Stimulated activated CD8-positive, alpha-beta memory T cell treated with anti-CD3 and anti-CD28 coated beads, Interleukin-7, amount 100 ng/mL, for 4 hours (primary cell): ENCODE measurements around the gene KRT77.
"Not testable (repeated sequence)": the region's sequence is repeated elsewhere in the genome, so short reads cannot be mapped to it uniquely, and the experiment has no call there.

ENCODE experiments used
- DNase-seq, 2 donors: peaks; one replicate each; pipeline ENCODE4 v3.0.0-alpha.2; 2020; ENCODE audit warnings: low read depth in 2 of 2

KRT77 gene

DNA sequence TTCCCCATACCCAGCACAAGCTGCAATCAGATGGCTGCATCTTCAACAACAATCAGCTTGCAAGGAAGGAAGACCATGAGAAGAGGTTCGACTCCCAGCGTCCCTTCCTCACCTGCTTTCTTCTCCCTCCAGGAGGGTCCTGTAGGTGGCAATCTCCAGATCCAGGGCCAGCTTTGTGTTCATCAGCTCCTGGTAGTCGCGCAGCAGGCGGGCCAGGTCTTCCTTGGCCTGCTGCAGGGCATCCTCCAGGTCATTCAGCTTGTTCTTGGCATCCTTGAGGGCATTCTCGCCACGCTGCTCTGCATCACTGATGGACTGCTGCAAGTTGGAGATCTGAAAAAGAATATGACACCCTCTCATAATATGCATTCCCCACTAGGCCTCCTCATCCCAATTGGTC lies 27.2 kb downstream of the KRT77 start:
- no peak for DNase-seq

DNA sequence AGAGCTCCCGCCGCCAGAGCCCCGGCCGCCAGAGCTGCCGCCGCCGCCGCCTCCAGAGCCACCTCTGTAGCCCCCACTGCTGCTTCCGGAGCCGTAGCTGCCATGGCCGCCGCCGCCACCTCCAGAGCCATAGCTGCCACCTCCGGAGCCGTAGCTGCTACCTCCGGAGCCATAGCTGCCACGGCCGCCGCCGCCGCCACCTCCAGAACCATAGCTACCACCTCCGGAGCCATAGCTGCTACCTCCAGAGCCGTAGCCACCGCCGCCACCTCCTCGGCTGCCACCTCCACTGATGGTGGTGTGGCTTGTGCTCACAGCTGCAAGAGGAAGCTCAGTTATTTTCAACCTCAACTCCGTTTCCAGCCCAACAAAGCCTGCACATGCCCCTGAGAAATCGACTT lies 28.0 kb downstream of the KRT77 start:
- DNase-seq = no peak

DNA sequence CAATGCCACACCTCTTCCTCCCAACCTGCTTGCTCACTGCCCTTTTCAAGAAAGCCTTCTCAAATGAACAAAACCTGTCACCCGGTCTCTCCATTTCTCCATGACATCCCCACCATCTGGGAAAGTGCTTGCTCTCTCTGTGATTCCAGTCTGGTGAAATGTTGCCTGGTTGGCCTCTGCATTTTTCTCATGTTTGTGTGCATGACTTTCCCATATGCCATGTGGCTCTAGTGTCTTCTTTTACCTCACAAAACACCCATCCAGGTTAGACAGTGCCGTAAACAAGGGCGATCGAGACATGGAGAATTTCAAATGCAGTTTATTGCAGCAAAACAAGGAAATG lies 28.9 kb downstream of the KRT77 start:
- no peak for DNase-seq

DNA sequence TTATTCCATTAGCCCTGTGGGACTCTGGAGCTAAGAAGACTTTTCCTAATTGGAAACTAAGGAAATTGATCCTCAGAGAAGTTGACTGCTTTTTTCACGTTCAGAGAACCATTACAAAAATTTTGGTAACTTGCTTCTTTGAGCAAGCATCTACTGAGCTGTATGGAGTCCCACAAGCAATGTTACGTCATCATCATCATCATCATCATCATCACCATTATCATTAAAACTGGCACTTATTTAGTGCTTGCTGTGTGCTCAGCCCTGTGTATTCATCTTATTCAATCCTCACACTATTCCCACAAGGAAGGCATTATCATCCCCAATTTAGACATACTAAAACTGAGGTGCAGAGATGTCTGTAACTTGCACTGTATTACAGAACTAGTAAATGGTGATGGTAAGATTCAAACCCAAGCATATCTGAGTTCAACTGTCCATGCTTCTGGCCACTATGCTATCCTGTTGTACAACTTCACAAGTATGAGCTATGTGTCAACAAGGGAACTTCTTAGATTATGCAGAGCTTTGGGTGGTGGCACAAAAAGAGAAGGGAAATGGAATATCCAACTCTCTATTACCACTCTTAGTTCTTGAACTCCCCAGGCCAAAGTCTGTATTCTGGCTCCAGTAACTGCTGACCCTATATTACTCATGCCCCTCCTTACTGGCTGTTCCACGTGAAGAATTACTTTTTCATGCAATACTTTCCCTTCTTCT lies 29.5 kb downstream of the KRT77 start:
- DNase-seq = no peak

DNA sequence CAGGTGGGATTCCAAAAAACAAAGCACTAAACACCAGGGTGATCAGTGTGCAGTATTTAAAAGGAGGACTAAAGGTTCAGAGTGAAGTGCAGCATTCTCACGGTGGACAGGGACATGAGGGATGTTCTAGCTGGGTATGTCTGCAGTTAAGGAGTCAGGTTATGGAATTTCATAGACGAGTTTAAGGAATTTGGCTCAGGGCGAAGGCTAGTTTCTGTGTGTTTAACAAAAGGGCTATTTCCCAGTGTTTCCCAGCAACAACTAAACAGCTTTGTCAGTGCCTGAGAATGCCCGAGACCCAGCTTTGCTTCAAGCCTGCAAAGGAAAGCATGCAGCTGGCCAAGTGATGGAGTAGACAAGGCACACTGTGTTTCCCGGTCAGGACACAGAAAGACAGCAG lies 30.1 kb downstream of the KRT77 start:
- DNase-seq = no peak

DNA sequence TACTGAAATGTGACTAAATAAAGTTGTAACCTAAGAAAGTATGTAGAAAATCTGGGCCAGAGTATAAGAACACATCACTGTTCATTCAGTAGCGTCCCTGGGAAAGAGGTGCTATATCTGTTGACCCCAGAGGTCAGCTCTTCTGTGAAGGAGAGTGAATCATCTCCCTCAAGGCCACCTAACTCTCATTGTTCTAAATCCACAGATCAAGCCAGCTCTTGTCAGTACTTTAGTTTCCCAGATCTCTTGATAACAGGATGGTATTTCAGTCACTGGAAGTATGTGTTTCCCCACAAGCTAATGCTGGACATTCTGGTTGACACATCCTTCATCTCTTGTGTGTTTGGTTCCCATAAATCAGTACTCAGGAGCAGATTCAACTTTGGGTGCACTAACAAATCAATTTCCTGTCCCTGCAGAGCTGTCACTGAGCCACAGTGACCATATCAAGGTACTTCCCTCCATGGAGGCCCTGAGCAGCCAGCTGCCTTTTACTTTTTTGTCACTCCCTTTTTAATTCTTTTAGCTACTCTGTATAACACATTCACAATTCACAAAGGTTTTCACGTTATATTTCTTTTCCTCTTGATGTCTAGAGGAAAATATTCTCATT lies 30.9 kb downstream of the KRT77 start:
- no peak for DNase-seq

DNA sequence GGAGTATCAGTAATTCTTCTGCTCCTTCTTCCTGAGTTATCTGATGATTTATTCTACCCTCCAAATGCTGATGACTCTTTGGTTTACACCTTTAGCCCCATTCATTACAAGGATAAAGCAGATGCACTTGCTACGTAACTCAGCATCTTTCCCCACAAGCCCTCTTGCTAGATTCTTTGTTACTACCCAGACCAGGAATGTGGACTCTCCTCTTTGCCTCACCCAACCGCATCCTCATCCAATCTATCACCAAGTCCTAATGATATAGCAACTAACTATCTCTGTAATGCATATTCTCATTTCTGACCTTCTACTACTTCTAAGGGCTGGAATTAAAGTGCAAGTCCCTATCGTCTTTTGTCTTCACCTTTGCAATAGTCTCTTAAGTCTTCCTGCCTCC lies 32.4 kb downstream of the KRT77 start:
- no peak for DNase-seq

DNA sequence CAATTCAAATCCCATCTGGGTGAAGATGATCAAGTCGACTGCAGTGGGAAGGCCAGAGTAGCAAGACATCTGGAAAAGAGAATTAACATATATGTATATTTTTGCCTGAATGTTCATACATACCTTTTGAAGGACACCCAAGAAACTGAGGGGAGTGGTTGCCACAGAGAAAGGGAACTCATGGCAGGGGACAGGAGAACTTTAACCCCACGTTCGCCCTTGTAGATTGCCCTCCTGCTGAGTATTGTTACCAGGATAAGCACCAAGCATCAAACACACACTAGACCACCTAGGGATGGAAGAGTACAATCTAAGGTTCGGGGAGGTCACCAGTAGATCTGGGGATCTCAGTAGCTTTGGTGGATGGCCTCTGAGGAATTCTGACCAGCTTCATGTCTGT lies 32.8 kb downstream of the KRT77 start:
- no peak for DNase-seq

DNA sequence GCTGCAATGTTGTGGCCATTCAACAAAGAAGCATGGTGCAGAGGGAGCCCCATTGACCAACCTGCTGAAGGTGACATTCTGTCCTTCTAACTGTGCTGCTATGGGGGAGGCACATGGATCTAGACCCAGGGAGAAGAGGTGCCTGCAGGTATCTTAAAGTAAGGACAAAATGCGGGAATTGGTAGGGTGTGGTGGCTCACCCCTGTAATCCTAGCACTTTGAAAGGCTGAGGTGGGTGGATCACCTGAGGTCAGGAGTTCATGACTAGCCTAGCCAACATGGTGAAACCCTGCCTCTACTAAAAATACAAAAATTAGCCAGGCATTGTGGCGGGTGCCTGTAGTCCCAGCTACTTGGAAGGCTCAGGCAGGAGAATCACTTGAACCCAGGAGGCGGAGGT lies 33.4 kb downstream of the KRT77 start:
- DNase-seq = not testable (repeated sequence)

DNA sequence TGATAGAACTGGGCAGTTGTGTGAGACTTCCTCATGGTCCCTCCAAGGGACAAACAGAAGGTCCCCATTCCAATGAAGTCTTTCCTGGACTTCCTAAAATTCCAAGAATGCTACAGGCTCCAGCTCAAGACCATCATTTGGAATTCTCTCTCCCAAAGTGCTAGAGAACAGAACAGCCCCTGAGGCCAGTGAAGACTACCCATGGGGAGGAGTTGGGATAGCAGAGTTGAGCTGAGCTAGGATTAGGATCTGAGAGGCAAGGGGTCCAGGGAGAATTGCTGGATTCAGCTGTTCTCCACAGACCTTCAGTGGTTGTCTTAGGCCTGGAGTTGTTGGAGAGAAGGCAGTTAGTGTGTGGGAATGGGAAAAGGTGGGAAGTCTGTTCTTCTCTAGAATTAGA lies 33.9 kb downstream of the KRT77 start:
- no peak for DNase-seq

DNA sequence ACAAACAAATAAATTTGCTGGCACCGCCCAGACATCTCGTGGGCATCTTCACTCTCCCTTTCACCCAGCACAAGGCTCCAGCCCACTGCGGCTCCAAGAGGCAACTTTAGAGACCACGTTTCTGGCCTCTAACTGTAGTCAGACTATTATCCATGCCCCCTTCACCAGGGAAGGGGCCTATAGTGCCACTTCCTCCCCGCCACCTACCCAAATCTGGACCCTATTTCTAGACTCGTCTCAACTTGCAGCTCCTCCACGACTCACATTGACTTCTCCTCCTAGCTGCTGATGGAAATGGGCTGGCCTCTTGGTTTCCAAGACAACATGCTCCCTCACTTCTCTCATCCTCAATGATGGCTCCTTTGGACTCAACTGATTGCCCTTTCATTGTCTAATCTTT lies 35.4 kb downstream of the KRT77 start:
- DNase-seq = no peak

DNA sequence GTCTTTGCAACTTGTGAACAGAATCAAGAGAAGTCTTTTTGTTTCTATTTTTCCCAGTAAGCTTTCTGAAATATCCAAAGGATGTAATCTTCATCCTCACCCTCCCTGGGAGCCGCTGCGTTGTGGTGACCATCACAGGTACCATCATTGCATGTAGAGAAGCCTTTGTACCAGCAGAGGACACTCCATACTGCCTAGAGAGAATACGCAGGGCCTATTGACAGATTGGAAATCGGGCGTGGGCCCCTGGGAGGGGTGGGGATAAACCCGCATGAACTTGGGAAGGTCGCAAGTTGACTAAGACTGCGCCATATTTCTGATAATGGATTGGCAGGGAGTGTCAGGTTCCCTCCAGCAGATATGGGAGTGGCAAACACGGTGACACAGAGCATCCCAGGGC lies 35.8 kb downstream of the KRT77 start:
- no peak for DNase-seq

DNA sequence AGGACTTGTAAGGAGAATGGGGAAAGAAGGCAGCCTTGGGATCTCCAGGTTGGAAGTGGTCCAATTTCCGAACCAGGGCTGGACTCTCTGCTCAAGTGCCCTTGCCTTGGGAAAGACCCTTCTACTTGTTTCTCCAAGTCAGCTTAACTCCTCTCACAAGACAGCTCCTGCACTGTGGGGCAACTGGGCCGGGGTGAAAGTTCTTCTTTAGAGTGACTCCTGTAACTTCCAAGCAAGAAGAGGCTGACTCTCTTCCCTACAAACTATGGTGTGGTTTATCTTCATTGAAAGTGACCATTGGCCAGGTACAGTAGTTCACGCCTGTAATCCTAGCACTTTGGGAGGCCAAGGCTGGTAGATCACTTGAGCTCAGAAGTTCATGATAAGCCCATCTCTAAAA lies 36.9 kb downstream of the KRT77 start:
- DNase-seq = no peak

DNA sequence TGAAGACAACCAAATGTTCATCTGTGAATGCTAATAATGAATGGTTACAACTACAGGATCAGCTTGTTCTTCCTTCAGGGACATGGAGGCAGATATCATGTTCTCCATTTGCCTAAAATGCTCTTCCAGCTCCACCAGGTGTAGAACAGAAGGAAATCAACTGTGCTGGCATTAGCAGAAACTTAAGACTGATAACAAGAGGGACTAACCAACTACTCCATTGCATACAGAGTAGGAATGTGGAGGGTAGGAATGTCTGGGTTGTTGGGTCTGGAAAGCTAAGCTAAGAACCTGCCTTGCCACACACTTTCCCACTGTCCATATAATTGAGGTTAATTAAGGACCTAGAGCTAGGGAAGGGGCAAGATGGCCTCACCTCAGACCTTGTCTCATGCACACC lies 39.9 kb downstream of the KRT77 start:
- no peak for DNase-seq

DNA sequence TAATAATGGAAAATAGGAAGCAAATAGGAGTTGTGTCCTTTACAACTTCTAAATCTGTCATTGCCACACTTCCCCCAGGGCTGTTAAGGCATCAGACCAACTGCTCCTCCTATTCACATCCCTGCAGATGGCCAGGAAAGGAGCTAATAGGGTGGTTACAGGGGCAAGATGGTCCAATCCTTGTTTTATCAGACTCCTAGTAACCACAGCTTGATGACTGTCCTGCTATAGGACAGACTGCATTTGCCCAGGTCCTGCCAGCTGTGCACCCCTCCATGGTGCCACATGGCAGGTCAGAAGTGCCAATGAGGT lies 40.5 kb downstream of the KRT77 start:
- no peak for DNase-seq

DNA sequence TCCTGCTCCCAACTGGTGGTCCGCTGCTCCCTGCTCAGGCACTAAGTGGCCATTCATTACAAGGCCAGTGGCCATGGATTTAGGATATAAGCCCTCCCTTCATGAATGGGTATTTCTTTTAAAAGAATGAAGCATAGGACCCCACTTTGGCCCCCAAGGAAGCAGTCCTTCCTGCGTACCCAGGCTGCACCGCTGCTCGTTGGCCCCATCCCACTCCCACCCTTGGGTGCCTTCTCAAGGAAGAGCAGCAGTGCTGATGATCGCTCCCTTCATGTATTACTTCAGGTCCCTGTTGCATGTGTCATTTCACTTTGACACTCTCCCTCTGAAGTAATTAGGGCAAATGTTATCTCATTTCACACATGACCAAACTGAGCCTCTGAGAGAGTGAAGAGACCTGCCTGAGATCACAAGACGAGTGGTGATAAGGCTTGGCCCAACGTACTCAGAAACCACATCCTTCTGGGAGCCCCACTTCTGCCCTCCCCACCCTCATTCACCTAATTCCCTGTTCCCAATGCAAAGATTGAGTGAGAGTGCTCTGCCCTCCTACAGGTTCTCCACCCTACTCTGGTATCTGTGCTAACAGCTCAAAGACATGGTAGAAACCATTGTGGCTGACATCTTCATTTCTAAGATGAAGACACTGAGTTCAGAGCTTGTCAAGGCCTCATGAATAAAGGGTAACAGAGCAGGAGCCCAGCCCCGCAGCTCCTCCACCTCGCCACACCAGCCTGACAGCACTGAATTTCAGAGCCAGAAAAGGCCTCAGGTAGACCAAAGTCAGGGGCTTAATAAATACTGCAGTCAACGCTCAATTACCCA lies 41.0 kb downstream of the KRT77 start:
- DNase-seq = no peak

DNA sequence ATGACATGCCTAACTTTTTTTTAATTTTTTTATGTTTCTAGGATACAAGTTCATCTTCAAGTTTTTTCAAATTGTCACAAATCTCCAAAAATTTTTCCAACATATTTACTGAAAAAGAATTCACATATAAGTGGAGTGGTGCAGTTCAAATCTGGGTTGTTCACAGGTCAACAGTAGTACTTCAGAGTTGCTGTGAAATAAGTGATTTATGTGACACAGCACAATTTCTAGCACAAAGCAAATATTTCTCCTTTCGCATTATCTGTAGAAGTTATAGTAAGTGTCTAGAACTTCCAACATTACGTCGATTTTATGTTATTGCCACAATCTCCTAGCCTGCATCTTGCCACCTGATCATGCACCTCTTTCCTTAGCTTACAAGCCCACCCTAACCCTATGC lies 41.7 kb downstream of the KRT77 start:
- no peak for DNase-seq

DNA sequence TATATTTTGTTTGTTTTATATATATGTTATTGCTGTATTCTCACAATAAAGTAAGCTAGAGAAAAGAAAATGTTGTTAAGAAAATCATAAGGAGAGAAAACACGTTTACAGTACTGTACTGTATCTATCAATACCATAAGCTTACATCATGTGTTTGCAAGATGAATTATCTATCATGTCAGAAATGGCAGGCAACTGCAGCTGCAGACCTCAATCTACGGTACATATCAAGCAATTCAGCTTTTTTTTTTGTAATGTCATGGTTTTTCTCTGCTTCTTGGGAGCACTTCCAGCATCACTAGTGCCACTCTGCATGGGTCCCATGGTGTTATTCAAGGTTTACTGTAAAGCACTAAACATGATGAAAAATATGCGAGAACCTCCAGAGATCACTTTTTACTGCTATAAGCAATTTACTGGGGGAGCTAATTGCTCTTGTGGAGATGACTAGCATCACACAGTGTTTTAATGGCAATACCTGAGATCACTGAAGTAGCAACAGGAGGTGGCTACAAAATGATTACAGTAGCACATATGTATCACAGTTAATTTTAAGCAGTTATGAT lies 42.3 kb downstream of the KRT77 start:
- no peak for DNase-seq

DNA sequence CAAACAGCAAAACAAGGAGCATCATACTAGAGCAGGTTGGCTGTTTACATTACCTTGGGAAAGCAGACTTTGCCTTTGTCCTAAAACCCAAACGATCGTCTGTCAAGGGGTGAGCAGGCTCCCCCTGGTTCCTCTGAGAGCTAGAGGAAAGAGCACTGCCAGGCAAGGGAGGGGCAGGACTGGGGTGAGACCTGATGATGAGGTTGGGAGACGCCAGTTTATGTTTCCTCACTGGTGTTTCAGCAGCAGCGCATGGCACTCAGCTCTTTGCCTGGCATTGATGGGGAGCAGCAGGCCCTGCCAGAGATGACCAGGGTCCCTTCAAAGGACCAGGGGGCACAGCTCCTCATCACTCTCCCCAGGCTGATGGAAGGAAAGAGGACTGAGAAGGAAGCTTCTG lies 43.4 kb downstream of the KRT77 start:
- DNase-seq = no peak

DNA sequence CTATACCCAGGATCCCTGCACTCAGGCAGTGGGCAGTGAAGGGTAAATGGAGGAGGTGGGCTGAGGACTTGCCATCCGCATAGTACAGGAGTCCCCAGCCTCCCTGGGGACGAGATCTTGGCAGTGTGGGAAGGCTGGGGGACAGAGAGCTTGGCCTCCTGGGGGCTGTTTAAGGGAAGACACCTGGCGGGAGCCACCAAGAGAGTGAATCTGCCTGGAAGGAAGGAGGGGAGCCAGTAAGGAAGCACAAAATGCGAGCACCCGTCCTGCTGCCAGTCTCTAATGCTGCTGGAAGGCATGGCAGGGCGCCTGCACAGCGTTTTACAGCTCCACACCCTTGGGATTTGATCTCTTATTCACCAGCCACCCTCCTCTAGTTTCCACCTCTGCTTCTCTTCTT lies 43.9 kb downstream of the KRT77 start:
- no peak for DNase-seq

DNA sequence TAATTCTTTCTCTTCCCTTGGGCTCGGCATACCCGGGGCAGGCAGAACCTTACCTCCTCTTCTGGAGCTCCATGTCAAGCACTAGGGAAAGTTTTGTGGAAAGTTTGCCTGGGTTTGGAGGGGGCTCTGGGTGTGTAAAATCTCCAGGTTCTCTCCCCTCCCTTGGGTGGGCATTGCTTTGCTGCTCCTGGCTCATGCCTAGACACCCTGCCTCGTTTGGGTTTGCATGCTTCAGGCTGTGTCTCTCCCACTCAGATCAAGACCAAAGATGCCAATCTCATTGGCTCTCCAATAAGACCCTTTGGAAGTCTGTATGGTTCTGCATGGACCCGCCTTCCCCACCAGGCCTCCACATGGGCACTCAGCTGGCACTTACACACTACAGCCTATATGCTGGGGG lies 45.1 kb downstream of the KRT77 start:
- DNase-seq = no peak

DNA sequence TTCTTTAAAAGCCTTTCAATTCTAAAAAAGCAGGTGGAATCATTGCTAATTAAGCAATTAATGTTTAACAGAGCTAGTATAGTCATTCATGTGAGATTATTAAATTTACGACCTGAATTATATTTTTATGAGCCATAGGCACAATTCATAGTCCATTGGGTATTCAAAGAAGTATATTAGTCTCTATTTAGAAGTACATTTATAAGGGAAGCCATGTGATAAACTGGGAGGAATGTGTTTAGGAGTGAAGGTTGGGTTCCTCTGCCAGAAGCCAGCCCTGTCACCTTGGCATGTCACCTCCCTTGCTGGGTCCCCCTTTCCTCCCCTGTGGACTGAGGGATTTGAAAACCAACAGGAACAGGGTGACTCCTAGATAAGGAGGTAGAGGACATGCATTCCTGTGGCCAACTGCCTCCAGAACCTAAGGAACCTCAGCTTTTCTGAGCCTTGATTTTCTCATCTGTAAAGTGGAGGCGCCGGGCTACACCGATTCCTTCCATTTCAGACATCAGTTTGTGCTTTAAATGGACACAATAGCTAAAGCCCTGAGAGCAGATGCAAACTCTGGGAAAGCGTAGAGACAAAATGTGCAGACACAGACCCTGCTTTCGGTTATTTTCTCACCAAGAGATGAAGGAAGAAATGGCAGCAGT lies 45.9 kb downstream of the KRT77 start:
- no peak for DNase-seq

DNA sequence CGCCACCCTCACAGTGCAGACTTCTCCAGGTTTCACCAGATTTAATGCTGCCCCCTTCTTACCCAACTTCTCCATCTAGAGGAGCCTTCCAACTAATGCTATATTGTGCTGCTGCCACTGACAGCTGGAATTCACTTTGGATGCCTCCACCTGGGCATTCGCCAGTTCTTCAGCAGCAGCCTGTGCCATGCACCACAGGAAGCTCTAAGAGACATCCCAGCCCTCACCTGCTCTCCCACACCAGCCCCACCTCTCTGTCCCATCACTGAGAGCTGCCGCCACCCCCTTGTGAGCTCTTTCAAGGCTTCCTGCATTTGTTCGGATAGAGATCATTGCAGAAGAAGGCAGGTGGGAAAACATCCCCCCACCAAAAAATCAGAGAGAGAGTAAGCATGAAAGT lies 46.7 kb downstream of the KRT77 start:
- no peak for DNase-seq
